Kidney (tissue), 14 donors: Measurements from ENCODE around the gene EFHD2. TPM values are rescaled to one million over a fixed set of nuclear protein-coding genes. Genes with fewer than 3 reads are reported as not detected.

Experiments
- DNase-seq, 5 donors: peaks; one replicate each; pipeline ENCODE4 v3.0.0-alpha.2; 2013 to 2020
- FAIRE-seq: peaks from 2 replicates; lab custom pipeline; 2012; peaks lifted over from hg19 to GRCh38; lab: Jason Lieb, UNC
- H3K27ac ChIP-seq, 2 donors: one replicate each; pipeline ENCODE4 v1.7.0; 2013; ENCODE audit warnings: low read depth in 2 of 2, low read length in 2 of 2, inconsistent platforms in 1 of 2
- H3K27me3 ChIP-seq: one replicate; pipeline ENCODE4 v1.7.1; 2013; ENCODE audit warnings: low read length, inconsistent platforms; ENCODE audit not compliant: control insufficient read depth, insufficient read depth
- H3K36me3 ChIP-seq, 3 donors: one replicate each; pipeline versions ENCODE4 v1.7.0 to v1.7.1; 2013; ENCODE audit warnings: low read length in 3 of 3, control low read depth in 1 of 3, inconsistent platforms in 1 of 3; ENCODE audit not compliant: insufficient read depth in 3 of 3, control insufficient read depth in 2 of 3
- H3K4me1 ChIP-seq, 3 donors: one replicate each; pipeline versions ENCODE4 v1.7.0 to v1.7.1; 2013; ENCODE audit warnings: low read length in 3 of 3, inconsistent platforms in 1 of 3, low read depth in 1 of 3; ENCODE audit not compliant: control insufficient read depth in 2 of 3, insufficient read depth in 2 of 3
- H3K4me3 ChIP-seq, 3 donors: one replicate each; pipeline versions ENCODE4 v1.7.0 to v1.8.1; 2013; ENCODE audit warnings: low read length in 3 of 3, control low read depth in 1 of 3, inconsistent platforms in 1 of 3
- H3K9ac ChIP-seq, 3 donors: one replicate each; pipeline versions ENCODE4 v1.7.0 to v1.7.1; 2013; ENCODE audit warnings: low read length in 3 of 3, control low read depth in 1 of 3, inconsistent platforms in 1 of 3
- H3K9me3 ChIP-seq, 3 donors: one replicate each; pipeline versions ENCODE4 v1.7.0 to v1.7.1; 2013; ENCODE audit warnings: low read length in 3 of 3, control low read depth in 1 of 3, inconsistent platforms in 1 of 3; ENCODE audit not compliant: control insufficient read depth in 2 of 3, insufficient read depth in 1 of 3
- intact Hi-C: fragments of 100-400 bp; cut with DNase I; formaldehyde crosslinking; loops from one replicate; pipeline ENCODE4 v1.11.1; 2022
- polyA plus RNA-seq: library from polyadenylated mRNA; stranded (reverse); fragments of 350-450 nt; fragmentation: Illumina TruSeq; extraction: RNeasy Lipid Tissue Mini Kit (QIAGEN cat#74804); gene quantifications from one replicate; pipeline ENCODE4 v1.2.3, GENCODE V29; 2014; ENCODE audit warnings: low read depth, low replicate concordance; ENCODE audit not compliant: insufficient read depth
- total RNA-seq: library from RNA; stranded (reverse); fragmentation: NEBNext Ultra II Directional; extraction: Animal tissue kit (Norgen Biotek cat#: 25700); gene quantifications from one replicate; pipeline ENCODE4 v1.2.1, GENCODE V29; 2021
- TF ChIP-seq, protein P1 (sequence below): IDR thresholded peaks from 3 replicates; pipeline ENCODE4 v1.5.1; 2012; ENCODE audit warnings: mild to moderate bottlenecking, moderate library complexity, borderline replicate concordance; ENCODE audit not compliant: insufficient read depth; ENCODE audit errors: extremely low read depth
- donor health status: control.
- donor health status: control.
- donor health status: control.
- donor health status: control.
- donor health status: control.
- donor health status: DM: yes; HTN: yes; CAD: no.
- donor health status: Normal renal cell carcinoma (clear cell type).

The EFHD2 gene
- total and polyA plus RNA-seq, 2 donors from 2014 or later, result 20.2 to 37.5 TPM

- no peak for FAIRE-seq
- H3K36me3 ChIP-seq, result no peaks in the 10 kb centered on the region
- intact Hi-C loops, result no loop called here
- H3K4me3 ChIP-seq, result no peak overlapping the region
- H3K27ac ChIP-seq, result no peak overlapping the region
- DNase-seq, result no peak
- H3K9me3 ChIP-seq, result no peaks in the 10 kb centered on the region
- TF ChIP-seq, protein P1, sequence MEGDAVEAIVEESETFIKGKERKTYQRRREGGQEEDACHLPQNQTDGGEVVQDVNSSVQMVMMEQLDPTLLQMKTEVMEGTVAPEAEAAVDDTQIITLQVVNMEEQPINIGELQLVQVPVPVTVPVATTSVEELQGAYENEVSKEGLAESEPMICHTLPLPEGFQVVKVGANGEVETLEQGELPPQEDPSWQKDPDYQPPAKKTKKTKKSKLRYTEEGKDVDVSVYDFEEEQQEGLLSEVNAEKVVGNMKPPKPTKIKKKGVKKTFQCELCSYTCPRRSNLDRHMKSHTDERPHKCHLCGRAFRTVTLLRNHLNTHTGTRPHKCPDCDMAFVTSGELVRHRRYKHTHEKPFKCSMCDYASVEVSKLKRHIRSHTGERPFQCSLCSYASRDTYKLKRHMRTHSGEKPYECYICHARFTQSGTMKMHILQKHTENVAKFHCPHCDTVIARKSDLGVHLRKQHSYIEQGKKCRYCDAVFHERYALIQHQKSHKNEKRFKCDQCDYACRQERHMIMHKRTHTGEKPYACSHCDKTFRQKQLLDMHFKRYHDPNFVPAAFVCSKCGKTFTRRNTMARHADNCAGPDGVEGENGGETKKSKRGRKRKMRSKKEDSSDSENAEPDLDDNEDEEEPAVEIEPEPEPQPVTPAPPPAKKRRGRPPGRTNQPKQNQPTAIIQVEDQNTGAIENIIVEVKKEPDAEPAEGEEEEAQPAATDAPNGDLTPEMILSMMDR, result no peak
- no peaks in the 10 kb centered on the region for H3K27me3 ChIP-seq
- no peak overlapping the region for H3K9ac ChIP-seq
- H3K4me1 ChIP-seq, result peaks cover 0 to 12% (median 0%) of the 10 kb centered on the region in 3 donors
These were observed 2.6 kb downstream of the EFHD2 start for GRCh38 chr1:15412175-15412800.

- H3K4me1 ChIP-seq, result peaks cover 0 to 12% (median 0%) of the 10 kb centered on the region in 3 donors
- TF ChIP-seq, protein P1, result no peak
- no peak overlapping the region for H3K9ac ChIP-seq
- intact Hi-C loops, result no loop called here
- DNase-seq (peak in 1 of 5 donors; percentile 65), FAIRE-seq (no peak)
- no peaks in the 10 kb centered on the region for H3K36me3 ChIP-seq
- no peaks in the 10 kb centered on the region for H3K27me3 ChIP-seq
- no peak overlapping the region for H3K27ac ChIP-seq
- no peaks in the 10 kb centered on the region for H3K9me3 ChIP-seq
- H3K4me3 ChIP-seq, result no peak overlapping the region
These were observed 3.2 kb downstream of the EFHD2 start for GRCh38 chr1:15412843-15413242.

GRCh38 chr1:15413563-15414444 is 4.1 kb downstream of the EFHD2 start:
- intact Hi-C loops, result no loop called here
- no peak overlapping the region for H3K9ac ChIP-seq
- H3K27ac ChIP-seq, result no peak overlapping the region

More at GRCh38 chr1:15413563-15414444, 4.1 kb downstream of the EFHD2 start:
- Histone ChIP-seq H3K27me3 (no peaks in the 10 kb centered on the region), H3K9me3 (no peaks in the 10 kb centered on the region), H3K4me3 (no peak overlapping the region), H3K4me1 (peaks cover 0 to 15% (median 0%) of the 10 kb centered on the region in 3 donors), H3K36me3 (no peaks in the 10 kb centered on the region)
- TF ChIP-seq, protein P1, result no peak
- DNase-seq (no peak), FAIRE-seq (no peak)
